Immature natural killer cell (primary cell): Measurements from ENCODE around the gene NDUFB10. TPM values are rescaled to one million over a fixed set of nuclear protein-coding genes. Genes with fewer than 3 reads are reported as not detected.

Source experiments
- DNase-seq, 3 donors: peaks; one replicate each; pipeline ENCODE4 v3.0.0; 2022; ENCODE audit warnings: mixed read lengths in 1 of 3
- H3K27ac Mint-ChIP-seq, 6 donors: one replicate each; pipeline ENCODE4 v1.8.0; 2020; ENCODE audit warnings: mixed read lengths in 6 of 6, mild to moderate bottlenecking in 5 of 6, inconsistent platforms in 4 of 6, moderate library complexity in 3 of 6
- H3K27me3 Mint-ChIP-seq, 3 donors: one replicate each; pipeline ENCODE4 v1.8.0; 2020 to 2021; ENCODE audit warnings: low read depth in 3 of 3, mild to moderate bottlenecking in 3 of 3, mixed read lengths in 3 of 3, moderate library complexity in 3 of 3, inconsistent platforms in 1 of 3
- H3K36me3 Mint-ChIP-seq, 3 donors: one replicate each; pipeline ENCODE4 v1.8.0; 2020; ENCODE audit warnings: mixed read lengths in 3 of 3, inconsistent platforms in 2 of 3, mild to moderate bottlenecking in 2 of 3
- H3K4me1 Mint-ChIP-seq, 2 donors: one replicate each; pipeline ENCODE4 v1.8.0; 2020; ENCODE audit warnings: inconsistent platforms in 2 of 2, mild to moderate bottlenecking in 2 of 2, mixed read lengths in 2 of 2, moderate library complexity in 1 of 2
- H3K4me3 Mint-ChIP-seq, 5 donors: one replicate each; pipeline ENCODE4 v1.8.0; 2020; ENCODE audit warnings: mild to moderate bottlenecking in 5 of 5, mixed read lengths in 5 of 5, inconsistent platforms in 3 of 5, moderate library complexity in 3 of 5
- H3K9me3 Mint-ChIP-seq, 6 donors: one replicate each; pipeline ENCODE4 v1.8.0; 2020; ENCODE audit warnings: mild to moderate bottlenecking in 6 of 6, mixed read lengths in 6 of 6, inconsistent platforms in 4 of 6, moderate library complexity in 3 of 6
- polyA plus RNA-seq, 3 donors: library from polyadenylated mRNA; unstranded; fragments of 300-500 nt; fragmentation: Illumina TruSeq; gene quantifications; one replicate each; pipeline ENCODE4 v1.2.3, GENCODE V29; 2021

The NDUFB10 gene
- polyA plus RNA-seq, 3 donors from 2014 or later, result 201 to 232 (median 203) TPM

DNA sequence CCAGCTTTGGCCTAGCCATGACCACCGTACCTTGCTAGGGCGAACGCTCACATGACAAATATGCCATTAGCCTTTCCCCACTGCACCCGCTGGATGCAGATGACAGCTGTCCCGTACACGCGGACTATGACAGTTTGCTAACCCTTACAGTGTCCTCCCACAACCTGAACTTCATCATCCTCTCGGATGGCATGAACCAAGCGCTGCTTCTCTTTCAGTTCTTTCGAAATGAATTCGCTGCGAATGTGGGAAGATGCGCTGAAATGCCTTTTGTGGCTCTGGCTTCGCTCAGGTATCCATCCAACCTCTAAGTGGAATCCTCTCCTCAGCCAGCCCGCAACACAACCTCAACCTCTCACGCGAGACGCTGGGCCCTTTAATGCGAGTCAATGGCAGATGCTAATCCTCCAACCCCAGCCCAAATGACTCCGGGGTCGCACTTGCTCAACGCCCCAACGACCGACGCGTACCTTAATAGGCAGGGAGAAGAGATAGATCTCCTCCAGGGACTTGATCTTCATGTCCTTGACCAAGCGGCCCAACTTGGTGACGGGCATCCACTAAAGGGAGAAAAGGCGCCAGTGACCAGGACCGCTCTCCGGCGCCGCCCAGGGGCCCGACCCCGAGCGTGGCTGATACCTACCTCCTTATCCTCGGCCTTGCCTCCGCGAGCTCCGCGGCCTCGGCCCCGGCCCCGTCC, 4.6 kb downstream of the NDUFB10 start:
- no peak for DNase-seq
- Mint-ChIP-seq H3K9me3 (no peaks in the 10 kb centered on the region), H3K27me3 (peaks cover 13 to 35% (median 14%) of the 10 kb centered on the region in 3 donors), H3K4me3 (peak overlapping the region; percentile 89 to 94 (median 92)), H3K36me3 (peaks cover 8 to 13% (median 11%) of the 10 kb centered on the region in 3 donors), H3K27ac (peak overlapping the region; percentile 88 to 94 (median 91)), H3K4me1 (peaks cover 37 to 50% of the 10 kb centered on the region in 2 donors)

DNA sequence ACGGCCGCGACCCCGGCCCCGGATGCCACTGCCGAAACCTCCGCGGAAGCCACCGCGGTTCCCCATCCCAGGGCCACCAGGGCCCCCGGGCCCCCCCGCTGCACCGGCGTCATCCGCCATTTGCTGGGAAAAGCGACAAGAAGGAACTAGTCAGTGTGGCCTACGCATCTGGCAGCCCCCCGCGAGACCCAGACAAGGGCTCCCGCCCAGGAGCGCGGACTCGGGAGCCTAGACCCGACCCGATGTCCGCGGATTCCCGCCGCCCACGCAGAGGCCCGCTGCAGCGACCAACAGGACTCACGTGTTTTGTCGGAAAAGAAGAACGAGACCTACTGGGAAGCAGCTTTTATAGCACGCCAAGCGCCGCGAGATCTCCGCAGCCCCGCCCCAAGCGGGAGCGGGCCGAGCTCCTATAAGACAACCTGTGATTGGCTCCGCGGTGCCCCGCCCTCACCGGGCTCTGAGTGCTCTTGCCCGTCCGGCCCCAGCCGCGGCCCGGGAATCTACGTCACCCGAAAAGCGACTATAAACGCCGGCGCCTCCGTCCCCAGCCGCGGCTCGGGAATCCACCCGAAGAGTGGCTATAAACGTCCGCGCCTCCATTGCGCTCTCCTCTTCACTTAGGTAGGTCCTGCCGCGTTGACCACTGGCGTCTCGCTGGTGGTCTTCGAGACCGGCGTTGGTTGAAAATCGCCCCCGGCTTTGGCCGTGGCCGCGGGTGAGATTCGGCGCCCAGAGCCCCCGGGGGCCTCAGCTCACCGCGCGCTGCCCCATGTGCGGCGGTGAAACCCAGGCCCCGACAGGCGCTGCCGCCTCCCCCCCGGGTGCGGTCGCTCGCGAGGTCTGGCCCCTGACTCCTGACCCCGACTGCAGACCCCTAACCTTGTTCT, 5.4 kb downstream of the NDUFB10 start, which contains the start of gene RPS2:
TSS of gene RPS2 (minus strand) at position 321 of the 890 bp plus-strand sequence. CDS start at position 120, 201 bp downstream.
- H3K27me3 Mint-ChIP-seq, result peaks cover 13 to 33% (median 14%) of the 10 kb centered on the region in 3 donors
- H3K36me3 Mint-ChIP-seq, result peaks cover 8 to 13% (median 11%) of the 10 kb centered on the region in 3 donors
- H3K9me3 Mint-ChIP-seq, result no peaks in the 10 kb centered on the region
- H3K4me3 Mint-ChIP-seq, result peak within 1 kb of the TSS; percentile 89 to 94 (median 92)
- peak; percentile 97 to 99 (median 97) for DNase-seq
- H3K4me1 Mint-ChIP-seq, result peaks cover 37 to 46% of the 10 kb centered on the region in 2 donors
- peak within 1 kb of the TSS; percentile 93 to 97 (median 96) for H3K27ac Mint-ChIP-seq

DNA sequence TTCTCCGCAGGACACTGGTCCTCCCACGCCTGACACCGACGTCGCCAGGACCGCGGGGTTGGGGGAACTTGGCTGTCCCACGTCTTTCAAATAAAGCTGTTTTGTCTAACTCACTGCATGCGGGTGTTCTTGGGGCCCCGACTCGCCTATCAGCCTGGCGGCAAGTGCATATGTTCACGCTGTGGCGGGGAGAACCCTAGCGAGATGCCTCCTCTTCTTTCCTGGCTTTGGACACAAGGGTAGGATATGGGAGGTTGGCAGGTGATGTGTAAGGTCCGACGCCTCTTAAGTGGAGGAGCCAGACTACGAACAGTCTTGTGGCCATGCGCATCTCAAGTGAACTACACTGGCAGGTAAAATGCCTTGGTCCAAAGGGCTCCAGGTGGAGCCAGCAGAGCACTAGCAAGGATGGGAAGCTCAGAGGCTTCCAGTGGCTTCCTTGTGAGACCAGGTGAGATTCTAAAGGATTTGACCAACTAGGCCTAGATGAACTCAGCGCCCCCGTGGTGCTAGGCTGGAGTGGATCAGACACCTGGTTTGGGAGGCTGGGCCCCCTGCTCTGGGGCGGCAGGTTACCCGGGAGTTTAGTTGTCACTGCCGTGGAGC, 6.2 kb downstream of the NDUFB10 start:
- peaks cover 33 to 40% of the 10 kb centered on the region in 2 donors for H3K4me1 Mint-ChIP-seq
- peaks cover 14 to 29% (median 16%) of the 10 kb centered on the region in 3 donors for H3K27me3 Mint-ChIP-seq
- DNase-seq, result no peak
- H3K9me3 Mint-ChIP-seq, result no peaks in the 10 kb centered on the region
- peak overlapping the region; percentile 89 to 94 (median 92) for H3K4me3 Mint-ChIP-seq
- H3K27ac Mint-ChIP-seq, result peak overlapping the region; percentile 93 to 97 (median 96)
- peaks cover 8 to 13% (median 11%) of the 10 kb centered on the region in 3 donors for H3K36me3 Mint-ChIP-seq

DNA sequence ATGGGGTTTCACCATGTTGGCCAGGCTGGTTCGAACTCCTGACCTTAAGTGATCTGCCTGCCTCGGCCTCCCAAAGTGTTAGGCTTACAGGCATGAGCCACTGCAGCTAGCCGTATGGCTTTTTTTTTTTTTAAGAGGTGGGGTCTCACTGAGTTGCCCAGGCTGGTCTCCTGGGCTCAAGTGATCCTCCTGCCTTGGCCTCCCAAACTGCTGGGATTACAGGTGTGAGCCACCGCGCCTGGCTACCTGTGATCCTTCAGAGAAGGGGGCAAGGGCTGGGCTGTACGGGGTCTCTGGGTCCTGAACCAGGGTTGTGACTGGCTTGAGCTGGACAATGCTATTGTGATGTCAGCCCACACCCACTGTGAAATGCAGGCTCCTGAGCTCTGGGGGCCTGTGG, 7.1 kb downstream of the NDUFB10 start, which contains the start of gene RNF151:
TSS of gene RNF151 (plus strand) at position 397 of the 400 bp plus-strand sequence. CDS start 26 bp downstream, outside the sequence.
- no peak for DNase-seq
- H3K9me3 Mint-ChIP-seq, result peaks cover 0 to 2% (median 0%) of the 10 kb centered on the region in 6 donors
- peak within 1 kb of the TSS; percentile 93 to 97 (median 96) for H3K27ac Mint-ChIP-seq
- peak within 1 kb of the TSS; percentile 89 to 94 (median 92) for H3K4me3 Mint-ChIP-seq
- H3K27me3 Mint-ChIP-seq, result peaks cover 13 to 21% (median 14%) of the 10 kb centered on the region in 3 donors
- H3K36me3 Mint-ChIP-seq, result peaks cover 4 to 9% (median 5%) of the 10 kb centered on the region in 3 donors
- peaks cover 33 to 39% of the 10 kb centered on the region in 2 donors for H3K4me1 Mint-ChIP-seq

DNA sequence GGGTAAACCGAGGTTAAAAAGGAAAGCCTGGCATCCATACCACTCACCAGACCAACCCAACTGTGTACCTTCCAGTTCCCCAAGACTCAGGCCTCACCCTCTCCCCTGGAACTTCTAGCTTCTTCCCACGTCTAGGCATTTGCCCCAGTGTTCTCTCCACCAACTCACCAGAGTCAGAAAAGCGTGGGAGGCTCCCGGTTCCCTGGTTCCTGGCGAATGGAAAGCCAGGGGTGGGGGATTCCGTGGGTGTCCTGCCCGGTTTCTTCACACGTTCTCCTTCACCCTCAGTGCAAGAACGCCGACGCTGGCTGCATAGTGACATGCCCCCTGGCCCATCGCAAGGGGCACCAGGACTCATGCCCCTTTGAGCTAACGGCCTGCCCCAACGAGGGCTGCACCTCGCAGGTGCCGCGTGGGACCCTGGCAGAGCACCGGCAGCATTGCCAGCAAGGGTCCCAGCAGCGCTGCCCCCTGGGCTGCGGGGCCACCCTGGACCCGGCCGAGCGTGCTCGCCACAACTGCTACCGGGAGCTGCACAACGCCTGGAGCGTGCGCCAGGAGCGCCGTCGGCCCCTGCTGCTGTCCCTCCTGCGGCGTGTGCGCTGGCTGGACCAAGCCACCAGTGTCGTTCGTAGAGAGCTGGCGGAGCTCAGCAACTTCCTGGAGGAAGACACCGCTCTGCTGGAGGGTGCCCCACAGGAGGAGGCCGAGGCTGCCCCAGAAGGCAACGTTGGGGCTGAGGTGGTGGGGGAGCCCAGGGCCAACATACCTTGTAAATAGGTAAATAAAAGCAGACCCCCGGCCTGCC, 9.0 kb downstream of the NDUFB10 start:
- peaks cover 42 to 45% of the 10 kb centered on the region in 2 donors for H3K4me1 Mint-ChIP-seq
- no peak overlapping the region for H3K4me3 Mint-ChIP-seq
- peak overlapping the region in 1 of 6 donors; percentile 36 for H3K27ac Mint-ChIP-seq
- peaks cover 19 to 20% (median 20%) of the 10 kb centered on the region in 3 donors for H3K27me3 Mint-ChIP-seq
- DNase-seq, result no peak
- peaks cover 0 to 2% (median 0%) of the 10 kb centered on the region in 6 donors for H3K9me3 Mint-ChIP-seq
- H3K36me3 Mint-ChIP-seq, result peaks cover 4 to 5% (median 5%) of the 10 kb centered on the region in 3 donors

DNA sequence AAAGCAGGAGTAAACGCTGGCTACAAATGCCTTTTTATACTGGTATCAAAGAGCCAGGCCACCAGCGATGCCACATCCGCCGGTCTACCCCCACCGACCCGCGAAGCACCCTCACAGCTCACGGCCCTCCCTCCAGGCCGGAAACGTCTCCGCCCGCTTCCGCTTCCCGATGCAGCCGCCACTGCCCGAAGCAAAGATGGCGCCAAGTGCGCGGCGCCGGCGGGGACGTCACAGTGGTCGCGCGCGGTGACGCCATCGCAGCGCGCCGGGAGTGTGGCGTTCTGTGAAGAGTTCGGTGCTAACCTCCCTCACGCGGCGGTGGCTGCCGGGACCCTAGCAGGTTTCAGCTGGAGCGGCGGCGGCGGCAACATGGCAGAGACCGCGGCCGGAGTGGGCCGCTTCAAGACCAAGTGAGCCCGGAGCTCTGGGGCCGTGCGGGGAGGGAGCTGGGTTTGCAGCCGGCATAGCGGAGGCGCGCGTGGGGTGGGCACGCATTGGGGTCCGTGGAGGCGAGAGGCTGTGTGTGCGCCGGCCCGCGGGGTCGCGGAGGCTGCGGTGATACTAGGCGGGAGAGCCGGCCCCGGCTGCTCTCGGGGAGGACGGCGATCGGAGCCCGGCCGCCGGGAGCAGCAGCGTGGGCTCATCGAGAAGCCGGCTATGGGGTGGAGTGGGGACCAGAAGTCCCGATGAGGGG, 12.6 kb downstream of the NDUFB10 start, which contains the start of gene TBL3:
TSS of gene TBL3 (plus strand) at position 258 of the 694 bp plus-strand sequence. CDS start at position 370, 112 bp downstream.
- Mint-ChIP-seq H3K4me3 (peak within 1 kb of the TSS; percentile 94 to 98 (median 96)), H3K27ac (peak within 1 kb of the TSS; percentile 94 to 100 (median 98)), H3K9me3 (peaks cover 0 to 2% (median 0%) of the 10 kb centered on the region in 6 donors), H3K27me3 (peaks cover 6 to 12% (median 8%) of the 10 kb centered on the region in 3 donors), H3K4me1 (peaks cover 20 to 21% of the 10 kb centered on the region in 2 donors), H3K36me3 (peaks cover 0 to 8% (median 4%) of the 10 kb centered on the region in 3 donors)
- DNase-seq, result peak; percentile 97 to 98 (median 98)

DNA sequence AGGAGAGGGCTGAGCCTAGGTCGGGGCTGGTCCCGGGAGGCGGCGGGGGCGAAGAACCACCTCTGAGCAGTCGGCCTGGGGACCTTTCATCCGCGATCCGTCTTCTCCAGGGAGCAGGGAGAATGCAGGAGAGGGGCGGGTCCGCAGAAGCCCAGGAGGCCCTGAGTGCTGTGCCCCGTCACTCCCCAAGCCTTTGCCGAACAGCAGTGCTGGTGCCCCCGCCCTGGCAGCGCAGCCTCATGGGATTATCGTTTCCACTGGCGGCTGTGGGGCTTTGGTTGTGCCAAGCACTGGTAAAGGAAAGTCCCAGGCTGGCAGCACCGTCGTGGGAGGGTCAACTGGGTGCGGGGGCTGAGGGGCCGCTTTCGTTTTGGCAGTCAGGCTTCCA, 13.1 kb downstream of the NDUFB10 start:
- Mint-ChIP-seq H3K4me1 (peaks cover 20 to 21% of the 10 kb centered on the region in 2 donors), H3K9me3 (peaks cover 0 to 2% (median 0%) of the 10 kb centered on the region in 6 donors), H3K27me3 (peaks cover 8 to 12% (median 8%) of the 10 kb centered on the region in 3 donors), H3K36me3 (peaks cover 0 to 9% (median 4%) of the 10 kb centered on the region in 3 donors), H3K27ac (peak overlapping the region in 4 of 6 donors; percentile 73 to 99 (median 96)), H3K4me3 (peak overlapping the region; percentile 94 to 98 (median 96))
- DNase-seq, result no peak

DNA sequence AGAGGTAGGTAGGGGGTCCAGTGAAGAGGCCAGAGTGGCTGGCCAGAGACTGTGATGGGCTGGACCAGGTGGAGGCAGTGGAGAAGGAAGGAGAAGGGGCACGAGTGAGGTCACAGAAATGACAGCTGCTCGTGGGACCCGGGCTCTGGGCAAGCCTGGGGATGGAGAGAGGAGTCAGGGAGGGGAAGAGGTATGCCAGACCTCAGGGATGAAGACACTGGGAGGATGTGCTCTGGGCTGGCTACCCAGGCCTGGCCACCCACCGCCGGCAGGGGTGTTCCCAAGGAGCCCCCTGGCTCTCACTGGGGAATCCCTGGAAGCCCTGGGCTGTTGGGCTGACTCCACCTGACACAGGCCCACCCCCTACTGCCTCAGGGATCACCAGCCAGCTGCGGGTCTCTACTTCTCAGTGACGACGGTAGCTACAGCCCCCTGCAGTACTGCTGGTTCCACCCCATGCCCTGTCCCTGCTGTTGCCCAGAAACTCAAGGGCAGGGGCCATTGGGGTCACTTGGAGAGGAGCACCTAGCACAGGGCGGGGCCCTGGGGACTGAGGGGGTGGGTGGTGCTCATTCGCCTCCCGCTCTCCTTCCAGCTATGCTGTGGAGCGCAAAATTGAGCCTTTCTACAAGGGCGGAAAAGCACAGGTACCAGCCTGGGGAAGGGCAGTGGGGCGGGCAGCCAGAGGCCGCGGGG, 14.3 kb downstream of the NDUFB10 start:
- Mint-ChIP-seq H3K36me3 (peaks cover 0 to 11% (median 4%) of the 10 kb centered on the region in 3 donors), H3K4me3 (peak overlapping the region in 2 of 5 donors; percentile 29 to 52)

DNA sequence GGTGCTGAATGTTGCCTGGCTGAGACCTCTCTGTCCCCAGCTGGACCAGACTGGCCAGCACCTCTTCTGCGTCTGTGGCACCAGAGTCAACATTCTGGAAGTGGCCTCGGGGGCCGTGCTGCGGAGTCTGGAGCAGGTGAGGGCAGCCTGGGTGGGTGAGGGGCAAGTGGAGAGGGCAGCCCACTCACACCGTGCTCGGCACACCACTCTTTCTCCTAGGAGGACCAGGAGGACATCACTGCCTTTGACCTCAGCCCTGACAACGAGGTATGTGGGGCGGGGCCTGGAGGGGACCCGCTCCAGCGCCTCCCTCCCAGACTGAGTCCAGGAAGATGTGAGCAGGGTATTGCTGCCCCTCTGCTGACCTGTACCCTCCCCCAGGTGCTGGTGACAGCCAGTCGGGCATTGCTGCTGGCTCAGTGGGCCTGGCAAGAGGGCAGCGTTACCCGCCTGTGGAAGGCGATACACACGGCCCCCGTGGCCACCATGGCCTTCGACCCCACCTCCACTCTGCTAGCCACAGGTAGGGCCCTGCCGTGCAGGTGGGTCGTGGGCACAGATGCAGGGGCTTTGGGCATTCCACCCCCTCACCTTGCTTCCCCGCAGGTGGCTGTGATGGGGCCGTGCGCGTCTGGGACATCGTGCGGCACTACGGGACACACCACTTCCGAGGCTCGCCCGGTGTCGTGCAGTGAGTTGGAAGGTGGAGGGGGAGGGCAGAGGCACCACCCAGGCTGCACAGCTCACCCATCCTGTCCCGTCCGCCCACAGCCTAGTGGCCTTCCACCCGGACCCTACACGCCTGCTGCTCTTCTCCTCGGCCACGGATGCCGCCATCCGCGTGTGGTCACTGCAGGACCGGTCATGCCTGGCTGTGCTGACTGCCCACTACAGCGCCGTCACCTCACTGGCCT, 15.1 kb downstream of the NDUFB10 start:
- Mint-ChIP-seq H3K4me1 (peaks cover 20 to 21% of the 10 kb centered on the region in 2 donors), H3K36me3 (peaks cover 0 to 11% (median 4%) of the 10 kb centered on the region in 3 donors), H3K9me3 (peaks cover 0 to 2% (median 0%) of the 10 kb centered on the region in 6 donors), H3K27ac (no peak overlapping the region), H3K27me3 (peaks cover 8 to 12% (median 9%) of the 10 kb centered on the region in 3 donors), H3K4me3 (peak overlapping the region in 2 of 5 donors; percentile 35 to 52)
- DNase-seq, result no peak

More for the DNA sequence above, 14.3 kb downstream of the NDUFB10 start:
- H3K4me1 Mint-ChIP-seq, result peaks cover 20 to 21% of the 10 kb centered on the region in 2 donors
- peaks cover 8 to 12% (median 9%) of the 10 kb centered on the region in 3 donors for H3K27me3 Mint-ChIP-seq
- peaks cover 0 to 2% (median 0%) of the 10 kb centered on the region in 6 donors for H3K9me3 Mint-ChIP-seq
- peak overlapping the region in 1 of 6 donors; percentile 94 for H3K27ac Mint-ChIP-seq
- no peak for DNase-seq

DNA sequence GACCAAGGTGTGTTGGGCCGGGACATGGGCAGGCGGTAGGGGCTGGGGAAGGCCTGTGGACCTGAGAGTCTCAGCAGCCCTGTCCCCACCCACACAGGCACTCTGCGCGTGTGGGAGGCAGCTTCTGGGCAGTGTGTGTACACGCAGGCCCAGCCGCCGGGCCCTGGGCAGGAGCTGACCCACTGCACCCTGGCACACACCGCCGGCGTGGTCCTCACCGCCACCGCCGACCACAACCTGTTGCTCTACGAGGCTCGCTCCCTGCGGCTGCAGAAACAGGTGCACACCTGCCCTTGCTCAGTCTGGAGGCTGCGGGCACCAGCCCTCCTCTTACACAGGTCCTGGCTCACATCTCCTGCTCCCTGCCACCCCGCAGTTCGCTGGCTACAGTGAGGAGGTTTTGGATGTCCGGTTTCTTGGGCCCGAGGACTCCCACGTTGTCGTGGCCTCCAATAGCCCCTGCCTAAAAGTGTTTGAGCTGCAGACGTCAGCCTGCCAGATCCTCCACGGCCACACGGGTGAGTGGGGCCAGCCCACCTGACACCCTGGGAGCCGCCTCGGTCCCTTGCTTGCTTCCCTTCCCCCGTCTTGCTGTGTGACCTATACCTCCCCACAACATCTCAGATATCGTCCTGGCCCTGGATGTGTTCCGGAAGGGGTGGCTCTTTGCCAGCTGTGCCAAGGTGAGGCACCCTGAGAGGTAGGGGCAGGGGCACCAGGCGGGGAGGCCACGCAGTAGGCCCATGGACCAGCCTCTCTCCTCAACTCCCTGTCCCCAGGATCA, 16.3 kb downstream of the NDUFB10 start:
- H3K4me3 Mint-ChIP-seq, result no peak overlapping the region
- H3K36me3 Mint-ChIP-seq, result peaks cover 0 to 11% (median 4%) of the 10 kb centered on the region in 3 donors
- peaks cover 5 to 14% (median 11%) of the 10 kb centered on the region in 3 donors for H3K27me3 Mint-ChIP-seq
- no peak overlapping the region for H3K27ac Mint-ChIP-seq
- DNase-seq, result no peak
- peaks cover 0 to 2% (median 0%) of the 10 kb centered on the region in 6 donors for H3K9me3 Mint-ChIP-seq
- peaks cover 20% of the 10 kb centered on the region in 2 donors for H3K4me1 Mint-ChIP-seq
